ENCODE results near the gene MRPL24.

- no peak for TF ChIP-seq POLR2AphosphoS5 (IDR thresholded peaks at IDR 0.05; ENCODE audit: low read depth, low read length)
- no peak for TF ChIP-seq SIN3A (IDR thresholded peaks at IDR 0.05; ENCODE audit: borderline replicate concordance, insufficient read depth, low read length)
Measured at GRCh38 chr1:156785458-156785857, 44.6 kb upstream of the MRPL24 start.
